PC-3 (cell line): ENCODE data around the gene LRPAP1. TPM values are rescaled to one million over a fixed set of nuclear protein-coding genes. Genes with fewer than 3 reads are reported as not detected.

Source experiments
- ATAC-seq: fragments of 200-7000 bp; cut with Tn5 transposase; 2 replicates; pipeline ENCODE4 v1.9.1; 2020; ENCODE audit warnings: mild to moderate bottlenecking, moderate library complexity
- BruUV-seq: library from RNA; stranded (reverse); fragments of 400-500 nt; replicated peaks from 2 replicates; lab custom pipeline; 2021; lab: Mats Ljungman, UMichigan
- CTCF ChIA-PET: fragments of 300-600 bp; sonication (Branson Sonifier 250); formaldehyde crosslinking; loops from one replicate; lab custom pipeline; 2022; ENCODE audit warnings: antibody characterized with exemption; lab: Charles Lee
- POLR2A ChIA-PET: fragments of 300-600 bp; sonication (Branson Sonifier 250); formaldehyde crosslinking; loops from one replicate; lab custom pipeline; 2022; ENCODE audit warnings: antibody characterized with exemption; ENCODE audit not compliant: unreplicated experiment; lab: Charles Lee
- DNase-seq: peaks from one replicate; pipeline ENCODE4 v3.0.0-alpha.2; 2015
- H2AFZ ChIP-seq: fragments of 300-600 bp; sonication (generic); 2 replicates; pipeline ENCODE4 v1.6.0; 2016; ENCODE audit warnings: antibody characterized with exemption, low read length
- H3F3A ChIP-seq: fragments of 300-600 bp; sonication (generic); one replicate; pipeline ENCODE4 v1.6.0; 2017; ENCODE audit warnings: antibody characterized with exemption, low read length, control low read depth, mild to moderate bottlenecking; ENCODE audit not compliant: unreplicated experiment
- H3K27ac ChIP-seq: fragments of 300-600 bp; sonication (generic); 2 replicates; pipeline ENCODE4 v1.5.1; 2016; ENCODE audit warnings: mild to moderate bottlenecking, low read length
- H3K27me3 ChIP-seq: fragments of 300-600 bp; sonication (generic); 2 replicates; pipeline ENCODE4 v1.6.1; 2016; ENCODE audit warnings: low read length, mixed read lengths
- H3K36me3 ChIP-seq: fragments of 300-600 bp; sonication (generic); 2 replicates; pipeline ENCODE4 v1.6.1; 2016; ENCODE audit warnings: low read depth, mixed run types, low read length, mixed read lengths
- H3K4me1 ChIP-seq: fragments of 300-600 bp; sonication (generic); 2 replicates; pipeline ENCODE4 v1.5.1; 2016; ENCODE audit warnings: low read length; ENCODE audit not compliant: insufficient read depth
- H3K4me2 ChIP-seq: fragments of 300-600 bp; sonication (generic); 2 replicates; pipeline ENCODE4 v1.6.0; 2016; ENCODE audit warnings: low read length
- H3K4me3 ChIP-seq: fragments of 300-600 bp; sonication (generic); 2 replicates; pipeline ENCODE4 v1.5.1; 2016; ENCODE audit warnings: mild to moderate bottlenecking, low read length, mixed read lengths
- H3K79me2 ChIP-seq: fragments of 300-600 bp; sonication (generic); 2 replicates; pipeline ENCODE4 v1.6.1; 2017; ENCODE audit warnings: low read length, mixed read lengths
- H3K9ac ChIP-seq: fragments of 300-600 bp; sonication (generic); 2 replicates; pipeline ENCODE4 v1.6.0; 2016; ENCODE audit warnings: mild to moderate bottlenecking, low read length
- H3K9me2 ChIP-seq: fragments of 300-600 bp; sonication (generic); replicated peaks from 2 replicates; pipeline ENCODE4 v1.6.1; 2016; ENCODE audit warnings: mixed run types, low read length, mixed read lengths
- H3K9me3 ChIP-seq: fragments of 300-600 bp; sonication (generic); 2 replicates; pipeline ENCODE4 v1.6.1; 2016; ENCODE audit warnings: low read length, mixed read lengths
- H4K20me1 ChIP-seq: fragments of 300-600 bp; sonication (generic); 2 replicates; pipeline ENCODE4 v1.6.1; 2016; ENCODE audit warnings: low read length, mixed read lengths
- EZH2 ChIP-seq: fragments of 300-600 bp; sonication (generic); IDR thresholded peaks from one replicate; pipeline ENCODE4 v1.6.1; 2017; ENCODE audit warnings: antibody characterized with exemption, mild to moderate bottlenecking, low read length; ENCODE audit not compliant: unreplicated experiment
- EZH2phosphoT487 ChIP-seq: fragments of 300-600 bp; sonication (generic); IDR thresholded peaks from 2 replicates; pipeline ENCODE4 v1.6.1; 2018; ENCODE audit warnings: mild to moderate bottlenecking, antibody characterized with exemption, low read length, borderline replicate concordance
- intact Hi-C: fragments of 100-400 bp; cut with micrococcal nuclease; formaldehyde crosslinking; loops from 2 replicates; pipeline ENCODE4 v1.9.0; 2023
- total RNA-seq: library from RNA; depleted of rRNA; stranded (reverse); fragments of >200 nt; gene quantifications from 2 replicates; pipeline ENCODE4 v1.2.3, GENCODE V29; 2014
- TF ChIP-seq, protein P1 (sequence below): fragments of 300-600 bp; sonication (generic); conservative IDR thresholded peaks from 2 replicates; pipeline ENCODE4 v1.5.1; 2017; ENCODE audit warnings: antibody characterized with exemption, low read depth, mild to moderate bottlenecking, low read length

LRPAP1 gene
- total RNA-seq, 1 experiment from 2014 or later: 133 TPM

GRCh38 chr4:3468154-3468553 is 64.1 kb downstream of the LRPAP1 start:
- no peak for DNase-seq

GRCh38 chr4:3467601-3468031 is 64.6 kb downstream of the LRPAP1 start:
- no peak for DNase-seq
- no peaks in the 10 kb centered on the region for H3K27me3 ChIP-seq
- no peak overlapping the region for H3K9ac ChIP-seq
- no peak overlapping the region for H3K27ac ChIP-seq
- H2AFZ ChIP-seq: no peak overlapping the region
- no peaks in the 10 kb centered on the region for H3K9me2 ChIP-seq
- no peaks in the 10 kb centered on the region for H3K36me3 ChIP-seq
- H3F3A ChIP-seq: no peaks in the 10 kb centered on the region
- no peaks in the 10 kb centered on the region for H4K20me1 ChIP-seq
- H3K4me1 ChIP-seq: no peaks in the 10 kb centered on the region
- H3K9me3 ChIP-seq: no peaks in the 10 kb centered on the region
- BruUV-seq: no TSS peak
- no peak overlapping the region for H3K4me3 ChIP-seq
- POLR2A ChIA-PET: no interaction called here
- intact Hi-C loops: no loop called here
- CTCF ChIA-PET: no interaction called here
- no peak for ATAC-seq
- TF ChIP-seq EZH2: no peak
- no peak for TF ChIP-seq EZH2phosphoT487
- TF ChIP-seq, protein P1, sequence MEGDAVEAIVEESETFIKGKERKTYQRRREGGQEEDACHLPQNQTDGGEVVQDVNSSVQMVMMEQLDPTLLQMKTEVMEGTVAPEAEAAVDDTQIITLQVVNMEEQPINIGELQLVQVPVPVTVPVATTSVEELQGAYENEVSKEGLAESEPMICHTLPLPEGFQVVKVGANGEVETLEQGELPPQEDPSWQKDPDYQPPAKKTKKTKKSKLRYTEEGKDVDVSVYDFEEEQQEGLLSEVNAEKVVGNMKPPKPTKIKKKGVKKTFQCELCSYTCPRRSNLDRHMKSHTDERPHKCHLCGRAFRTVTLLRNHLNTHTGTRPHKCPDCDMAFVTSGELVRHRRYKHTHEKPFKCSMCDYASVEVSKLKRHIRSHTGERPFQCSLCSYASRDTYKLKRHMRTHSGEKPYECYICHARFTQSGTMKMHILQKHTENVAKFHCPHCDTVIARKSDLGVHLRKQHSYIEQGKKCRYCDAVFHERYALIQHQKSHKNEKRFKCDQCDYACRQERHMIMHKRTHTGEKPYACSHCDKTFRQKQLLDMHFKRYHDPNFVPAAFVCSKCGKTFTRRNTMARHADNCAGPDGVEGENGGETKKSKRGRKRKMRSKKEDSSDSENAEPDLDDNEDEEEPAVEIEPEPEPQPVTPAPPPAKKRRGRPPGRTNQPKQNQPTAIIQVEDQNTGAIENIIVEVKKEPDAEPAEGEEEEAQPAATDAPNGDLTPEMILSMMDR: no peak
- no peaks in the 10 kb centered on the region for H3K79me2 ChIP-seq
- H3K4me2 ChIP-seq: no peak overlapping the region

More at GRCh38 chr4:3468154-3468553, 64.1 kb downstream of the LRPAP1 start:
- no peak for ATAC-seq
- no peak for TF ChIP-seq EZH2phosphoT487
- TF ChIP-seq, protein P1: no peak
- no peak for TF ChIP-seq EZH2
- Histone ChIP-seq H3K36me3 (no peaks in the 10 kb centered on the region), H3K9ac (no peak overlapping the region), H3K27ac (no peak overlapping the region), H3K9me2 (no peaks in the 10 kb centered on the region), H3K9me3 (no peaks in the 10 kb centered on the region), H4K20me1 (no peaks in the 10 kb centered on the region), H3F3A (no peaks in the 10 kb centered on the region), H3K79me2 (no peaks in the 10 kb centered on the region), H3K4me3 (no peak overlapping the region), H2AFZ (no peak overlapping the region), H3K4me2 (no peak overlapping the region), H3K27me3 (no peaks in the 10 kb centered on the region), H3K4me1 (no peaks in the 10 kb centered on the region)
- ChIA-PET CTCF (no interaction called here), POLR2A (no interaction called here)
- BruUV-seq: no TSS peak
- intact Hi-C loops: no loop called here

DNA sequence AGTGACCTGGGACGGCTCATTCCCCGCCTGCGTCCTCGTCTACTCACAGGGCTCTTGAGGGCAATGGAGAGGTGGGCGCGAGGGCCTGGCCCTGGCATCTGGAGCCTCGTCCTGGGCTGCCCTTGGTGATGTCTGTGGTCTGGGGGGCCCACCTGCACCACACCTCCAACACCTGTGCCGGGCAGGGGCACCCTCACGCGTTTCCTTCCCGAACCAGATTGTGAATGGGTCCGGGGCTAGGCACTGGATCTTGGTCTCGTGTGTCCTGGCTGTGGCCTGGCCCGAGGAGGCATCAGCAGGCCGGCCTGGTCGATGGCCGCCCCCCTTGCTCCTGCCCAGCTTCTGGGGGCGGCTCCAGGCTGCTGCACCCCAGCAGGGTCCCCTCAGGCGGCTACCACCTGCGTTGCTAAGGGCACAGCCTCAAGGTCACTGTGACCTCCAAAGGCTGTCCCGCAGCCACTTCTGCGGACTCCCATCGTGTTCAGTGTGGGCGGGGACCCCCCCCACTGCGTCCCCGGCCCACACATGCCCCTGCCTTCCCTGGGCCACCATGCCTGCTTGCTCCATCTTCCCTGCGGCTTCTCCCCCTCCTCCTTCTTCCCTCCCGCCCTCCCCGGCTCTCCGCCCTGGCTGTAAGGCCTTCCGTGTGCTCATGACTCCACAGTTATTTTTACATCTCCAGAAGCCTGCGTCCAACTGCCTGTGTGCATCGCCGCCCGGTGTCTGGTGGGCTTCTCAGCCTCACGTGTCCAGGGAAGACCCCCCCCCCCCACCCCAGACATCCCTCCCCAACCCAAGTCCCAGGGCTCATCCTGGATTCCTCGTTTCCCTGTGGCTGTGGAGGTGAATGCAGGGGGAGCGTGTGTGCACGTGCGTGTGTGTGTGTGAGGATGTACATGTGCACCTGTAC is 65.3 kb downstream of the LRPAP1 start:
- no peak for ATAC-seq
- intact Hi-C loops: no loop called here
- Histone ChIP-seq H3K27me3 (no peaks in the 10 kb centered on the region), H3K9me2 (no peaks in the 10 kb centered on the region), H2AFZ (no peak overlapping the region), H3K36me3 (no peaks in the 10 kb centered on the region), H3K9ac (no peak overlapping the region), H3K4me2 (no peak overlapping the region), H3K4me1 (peaks cover 2% of the 10 kb centered on the region; the same call in 1 of the 2 replicates), H3K9me3 (no peaks in the 10 kb centered on the region), H3F3A (no peaks in the 10 kb centered on the region), H3K79me2 (no peaks in the 10 kb centered on the region), H3K4me3 (no peak overlapping the region), H4K20me1 (no peaks in the 10 kb centered on the region), H3K27ac (no peak overlapping the region)
- CTCF ChIA-PET: no interaction called here
- POLR2A ChIA-PET: no interaction called here
- BruUV-seq: no TSS peak
- no peak for DNase-seq
- no peak for TF ChIP-seq EZH2phosphoT487
- no peak for TF ChIP-seq EZH2
- TF ChIP-seq, protein P1: no peak
